ENCODE results near the gene RALB.

- TF ChIP-seq CTCF (IDR thresholded peaks at IDR 0.05) (no peak), POLR2AphosphoS5 (IDR thresholded peaks at IDR 0.05) (no peak), POLR2A (IDR thresholded peaks at IDR 0.05) (no peak)
Observed at GRCh38 chr2:120275617-120276400, 23.2 kb downstream of the RALB start.

All from prostate gland (tissue), 2 donors.